Erythroblast (primary cell): ENCODE measurements around the gene TTC13.

Source experiments
- DNase-seq, 2 experiments: peaks; one replicate each; lab custom pipeline; 2025; lab: John Stamatoyannopoulos, UW
- GATA1 ChIP-seq: IDR thresholded peaks from 2 replicates; pipeline ENCODE4 v1.6.1; 2011; ENCODE audit warnings: low read depth, mild to moderate bottlenecking, control low read depth, low read length, moderate library complexity
- POLR2A ChIP-seq: IDR thresholded peaks from 2 replicates; pipeline ENCODE4 v1.6.1; 2011; ENCODE audit warnings: mild to moderate bottlenecking, low read length

TTC13 gene

GRCh38 chr1:230948301-230948700 lies 30.4 kb downstream of the TTC13 start:
- TF ChIP-seq POLR2A, result no peak
- no peak for TF ChIP-seq GATA1
- no peak for DNase-seq

- TF ChIP-seq GATA1, result no peak
- no peak for TF ChIP-seq POLR2A
- no peak for DNase-seq
These were observed 35.5 kb downstream of the TTC13 start for GRCh38 chr1:230943048-230943593.

GRCh38 chr1:230940848-230941247 lies 37.8 kb downstream of the TTC13 start:
- DNase-seq, result no peak
- TF ChIP-seq POLR2A (no peak), GATA1 (no peak)

DNA sequence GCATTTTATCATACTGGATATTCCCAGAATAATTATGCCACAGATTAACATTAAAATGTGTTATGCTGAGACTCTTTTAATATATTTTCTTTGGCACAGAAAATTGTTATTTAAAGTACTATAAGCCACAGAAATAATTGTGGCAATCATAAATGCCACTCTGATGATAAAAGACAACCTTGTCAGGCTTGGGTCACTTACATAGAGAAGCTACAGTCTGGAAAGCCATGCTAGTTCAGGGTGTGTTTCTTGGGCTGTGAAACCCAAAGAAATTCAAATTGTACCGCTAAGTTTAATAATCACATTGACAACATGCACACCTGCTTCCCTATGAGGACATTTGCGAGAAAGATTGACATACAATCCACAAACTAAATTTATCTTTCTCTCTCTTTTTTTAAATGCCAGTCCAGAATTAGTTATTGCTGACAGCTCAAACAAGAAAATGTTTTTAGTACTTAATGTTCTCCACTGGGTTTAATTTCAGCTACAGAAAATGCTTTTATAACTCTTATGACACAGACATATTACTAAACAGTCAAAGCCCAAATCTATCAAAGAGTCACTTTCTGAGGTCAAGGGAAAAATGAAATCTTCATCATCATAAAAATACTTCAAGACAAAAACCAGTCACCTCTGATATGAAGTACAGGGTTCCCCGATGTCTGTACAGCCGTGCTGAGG lies 38.7 kb downstream of the TTC13 start:
- TF ChIP-seq GATA1 (no peak), POLR2A (no peak)
- no peak for DNase-seq

DNA sequence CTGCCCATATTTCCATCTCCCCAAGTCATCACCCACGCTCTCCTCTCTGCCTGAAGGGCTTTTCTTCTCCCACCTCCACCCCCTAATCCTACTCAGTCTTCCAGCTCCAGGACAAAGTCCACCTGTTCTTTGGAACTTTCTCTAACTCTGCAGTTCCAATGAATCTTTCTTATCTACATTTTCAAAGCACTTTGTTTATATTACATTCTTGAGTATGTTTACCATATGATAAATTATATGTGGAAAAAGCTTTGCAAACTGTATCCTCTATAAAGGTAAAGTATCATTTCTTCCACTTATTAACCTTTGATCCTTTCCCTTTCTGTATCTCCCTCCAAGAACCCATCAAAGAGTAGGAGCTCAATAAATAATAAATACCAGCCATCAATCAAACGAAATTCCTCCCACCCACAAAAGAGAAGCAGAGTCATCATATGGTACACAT lies 39.7 kb downstream of the TTC13 start:
- DNase-seq, result no peak
- TF ChIP-seq POLR2A (no peak), GATA1 (no peak)

GRCh38 chr1:230937371-230937770 lies 41.3 kb downstream of the TTC13 start:
- TF ChIP-seq POLR2A (no peak), GATA1 (no peak)
- DNase-seq, result no peak

DNA sequence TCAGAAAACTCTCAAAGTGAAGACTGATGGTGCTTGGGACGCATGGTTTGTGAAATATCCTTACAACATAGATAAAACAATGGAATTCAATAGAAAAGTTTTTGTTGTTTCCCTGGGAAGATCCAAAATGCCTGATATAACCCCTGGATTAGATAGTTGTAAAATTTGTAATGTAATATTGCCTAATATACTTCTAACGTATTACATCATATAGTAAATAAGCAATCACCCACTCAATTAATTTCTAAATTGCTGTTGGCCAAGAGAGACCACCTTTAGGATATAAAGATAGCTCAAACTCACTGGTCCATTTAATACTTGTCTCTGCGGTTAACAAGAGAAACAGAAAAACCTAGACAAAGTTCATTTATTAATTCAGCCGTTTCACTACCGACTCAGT lies 42.2 kb downstream of the TTC13 start:
- DNase-seq, result no peak
- TF ChIP-seq POLR2A (no peak), GATA1 (no peak)

- DNase-seq, result no peak
- TF ChIP-seq POLR2A, result no peak
- no peak for TF ChIP-seq GATA1
These were observed 42.8 kb downstream of the TTC13 start for GRCh38 chr1:230935852-230936251.

- TF ChIP-seq POLR2A (no peak), GATA1 (no peak)
- DNase-seq, result no peak
These were observed 47.7 kb downstream of the TTC13 start for GRCh38 chr1:230930986-230931385.

- no peak for DNase-seq
- TF ChIP-seq POLR2A (no peak), GATA1 (no peak)
These were observed 52.5 kb downstream of the TTC13 start for GRCh38 chr1:230926182-230926581.

DNA sequence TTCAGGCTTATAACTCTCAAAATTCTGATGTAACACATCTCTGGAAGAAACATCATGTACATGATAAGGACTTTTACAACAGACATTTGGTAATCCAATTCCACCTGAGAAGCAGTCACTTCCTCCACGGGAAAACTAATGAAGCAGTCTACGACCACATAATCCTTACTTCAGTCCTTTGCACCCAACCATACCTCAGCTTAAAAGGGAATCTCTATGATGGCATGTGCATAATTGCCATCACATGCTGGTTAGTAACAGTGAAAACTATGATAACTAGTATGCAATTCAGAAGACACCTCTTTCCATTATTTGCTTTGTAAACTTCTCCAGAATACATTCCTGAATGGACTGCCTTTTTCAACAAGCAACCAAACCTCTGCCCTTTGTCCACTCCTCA lies 53.1 kb downstream of the TTC13 start:
- no peak for DNase-seq
- TF ChIP-seq POLR2A, result no peak
- TF ChIP-seq GATA1, result no peak

DNA sequence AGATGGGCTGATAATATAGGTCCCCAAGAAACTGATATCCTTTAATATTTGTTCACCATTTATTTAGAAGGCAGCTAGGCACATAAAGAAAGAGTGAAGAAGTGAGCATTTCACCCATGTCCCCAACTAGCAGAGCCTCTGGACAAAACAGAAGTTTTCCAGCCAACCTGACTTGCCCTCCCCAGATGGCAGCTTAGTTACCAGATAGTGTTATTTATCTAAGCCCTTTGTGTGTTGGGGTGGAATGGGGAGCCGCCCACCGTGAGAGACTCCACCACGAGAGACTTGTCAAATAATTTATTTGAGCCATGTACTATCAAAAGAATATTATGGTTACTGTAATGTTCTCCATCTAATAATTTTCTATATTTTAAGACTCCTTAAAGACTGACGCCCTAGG lies 55.5 kb downstream of the TTC13 start:
- TF ChIP-seq POLR2A, result no peak
- TF ChIP-seq GATA1, result no peak
- peak; percentile 79 to 92 for DNase-seq

GRCh38 chr1:230922620-230923019 lies 56.0 kb downstream of the TTC13 start:
- peak; percentile 63 to 74 for DNase-seq
- TF ChIP-seq GATA1 (no peak), POLR2A (no peak)

DNA sequence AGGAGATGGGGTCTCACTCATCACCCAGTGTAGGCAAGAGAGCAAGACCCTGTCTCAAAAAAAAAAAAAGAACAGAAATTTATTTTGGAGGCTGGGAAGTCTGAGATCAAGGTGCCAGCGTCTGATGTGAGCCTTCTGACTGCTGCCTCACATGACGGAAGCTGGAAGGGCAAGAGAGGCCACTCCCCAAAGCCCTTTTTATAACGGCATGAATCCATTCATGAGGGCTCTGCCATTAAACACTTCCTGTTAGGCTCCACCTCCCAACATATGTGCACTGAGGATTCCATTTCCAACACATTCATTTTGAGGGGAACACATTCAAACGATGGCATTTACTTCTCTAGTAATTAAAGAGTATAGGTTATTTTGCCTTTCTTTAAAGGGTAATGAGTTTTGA lies 59.5 kb downstream of the TTC13 start:
- no peak for TF ChIP-seq GATA1
- no peak for TF ChIP-seq POLR2A
- DNase-seq, result no peak
